HEK293T (cell line): ENCODE results near the gene TNS3.

Source experiments
- CTCF ChIA-PET: fragments of 350-600 bp; formaldehyde crosslinking; extraction: SDS; loops from one replicate; lab custom pipeline; 2021; ENCODE audit warnings: antibody characterized with exemption, inconsistent platforms; lab: Yijun Ruan, JAX
- POLR2A ChIA-PET: fragments of 350-600 bp; formaldehyde crosslinking; extraction: SDS; loops from one replicate; lab custom pipeline; 2020; ENCODE audit warnings: antibody characterized with exemption, inconsistent platforms; lab: Yijun Ruan, JAX
- DNase-seq: peaks from one replicate; pipeline ENCODE4 v3.0.0; 2012; ENCODE audit warnings: mixed read lengths; ENCODE audit errors: extremely low spot score
- ARNT ChIP-seq: fragments of 450-650 bp; IDR thresholded peaks from 2 replicates; pipeline ENCODE4 v1.6.1; 2017; ENCODE audit warnings: mild to moderate bottlenecking
- BHLHE40 ChIP-seq: fragments of 450-650 bp; IDR thresholded peaks from 2 replicates; pipeline ENCODE4 v1.6.1; 2016; ENCODE audit warnings: mild to moderate bottlenecking, moderate library complexity, borderline replicate concordance
- CTBP1 ChIP-seq: fragments of 450-650 bp; IDR thresholded peaks from 2 replicates; pipeline ENCODE4 v1.6.1; 2016; ENCODE audit warnings: borderline replicate concordance
- ELF4 ChIP-seq: fragments of 450-650 bp; IDR thresholded peaks from 2 replicates; pipeline ENCODE4 v1.6.1; 2017; ENCODE audit warnings: antibody characterized with exemption
- FOXA1 ChIP-seq: fragments of 450-650 bp; IDR thresholded peaks from 2 replicates; pipeline ENCODE4 v1.6.1; 2016; ENCODE audit warnings: mild to moderate bottlenecking
- FOXK2 ChIP-seq: fragments of 450-650 bp; IDR thresholded peaks from 2 replicates; pipeline ENCODE4 v1.6.1; 2016; ENCODE audit warnings: mild to moderate bottlenecking
- FOXM1 ChIP-seq: fragments of 450-650 bp; IDR thresholded peaks from 2 replicates; pipeline ENCODE4 v1.6.1; 2017; ENCODE audit warnings: mild to moderate bottlenecking, borderline replicate concordance
- HDGF ChIP-seq: fragments of 450-650 bp; IDR thresholded peaks from 2 replicates; pipeline ENCODE4 v1.6.1; 2017; ENCODE audit warnings: antibody characterized with exemption, borderline replicate concordance
- L3MBTL2 ChIP-seq: fragments of 450-650 bp; conservative IDR thresholded peaks from 2 replicates; pipeline ENCODE4 v1.6.1; 2016; ENCODE audit warnings: mild to moderate bottlenecking
- LEF1 ChIP-seq: fragments of 450-650 bp; IDR thresholded peaks from 2 replicates; pipeline ENCODE4 v1.6.1; 2017; ENCODE audit warnings: mild to moderate bottlenecking, borderline replicate concordance
- NFRKB ChIP-seq: fragments of 450-650 bp; IDR thresholded peaks from 2 replicates; pipeline ENCODE4 v1.6.1; 2016; ENCODE audit warnings: mild to moderate bottlenecking, moderate library complexity
- PKNOX1 ChIP-seq: fragments of 450-650 bp; IDR thresholded peaks from 2 replicates; pipeline ENCODE4 v1.6.1; 2016
- SP1 ChIP-seq: fragments of 450-650 bp; IDR thresholded peaks from 2 replicates; pipeline ENCODE4 v1.6.1; 2017
- SUZ12 ChIP-seq: fragments of 450-650 bp; IDR thresholded peaks from 2 replicates; pipeline ENCODE4 v1.6.1; 2016; ENCODE audit warnings: mild to moderate bottlenecking
- TARDBP ChIP-seq: fragments of 450-650 bp; IDR thresholded peaks from 2 replicates; pipeline ENCODE4 v1.6.1; 2016
- ZNF384 ChIP-seq: fragments of 450-650 bp; IDR thresholded peaks from 2 replicates; pipeline ENCODE4 v1.6.1; 2016

The TNS3 gene

GRCh38 chr7:47360301-47360900 lies 221.5 kb downstream of the TNS3 start:
- POLR2A ChIA-PET = no interaction called here
- CTCF ChIA-PET = interaction anchor here (0.6 kb wide), 1 partner anchor 1733 kb away, joined by 4 read pairs; no protein-coding TSS in a partner anchor
- DNase-seq = no peak
- no peak for TF ChIP-seq TARDBP
- TF ChIP-seq CTBP1 = no peak
- no peak for TF ChIP-seq SUZ12
- no peak for TF ChIP-seq HDGF
- no peak for TF ChIP-seq ELF4
- no peak for TF ChIP-seq FOXA1
- TF ChIP-seq ARNT = no peak
- no peak for TF ChIP-seq ZNF384
- TF ChIP-seq NFRKB = no peak
- TF ChIP-seq SP1 = no peak
- TF ChIP-seq PKNOX1 = no peak
- no peak for TF ChIP-seq LEF1
- TF ChIP-seq FOXM1 = no peak
- TF ChIP-seq BHLHE40 = no peak
- no peak for TF ChIP-seq FOXK2

- CTCF ChIA-PET = no interaction called here
- TF ChIP-seq ELF4 (no peak), FOXM1 (no peak), LEF1 (no peak), ZNF384 (no peak), TARDBP (no peak), SUZ12 (no peak), FOXA1 (no peak)
- POLR2A ChIA-PET = no interaction called here
- no peak for DNase-seq
Observed at GRCh38 chr7:47358944-47359588, 222.8 kb downstream of the TNS3 start.

GRCh38 chr7:47358357-47358756 lies 223.6 kb downstream of the TNS3 start:
- CTCF ChIA-PET = no interaction called here
- POLR2A ChIA-PET = no interaction called here
- no peak for DNase-seq
- TF ChIP-seq ELF4 (no peak), BHLHE40 (no peak), L3MBTL2 (no peak), SP1 (no peak)

GRCh38 chr7:47357863-47358262 lies 224.0 kb downstream of the TNS3 start:
- TF ChIP-seq ELF4 (no peak), LEF1 (no peak), ARNT (no peak), FOXA1 (no peak), FOXM1 (no peak), NFRKB (no peak), PKNOX1 (no peak), HDGF (no peak), FOXK2 (no peak), BHLHE40 (no peak), CTBP1 (no peak), TARDBP (no peak), SP1 (no peak), L3MBTL2 (no peak), SUZ12 (no peak)
- no peak for DNase-seq
- CTCF ChIA-PET = no interaction called here
- POLR2A ChIA-PET = no interaction called here

- no peak for TF ChIP-seq TARDBP
- no peak for TF ChIP-seq LEF1
- no peak for TF ChIP-seq FOXM1
- TF ChIP-seq FOXK2 = no peak
- TF ChIP-seq BHLHE40 = no peak
- no peak for TF ChIP-seq PKNOX1
- no peak for TF ChIP-seq L3MBTL2
- no peak for TF ChIP-seq ARNT
- TF ChIP-seq FOXA1 = no peak
- TF ChIP-seq NFRKB = no peak
- no peak for TF ChIP-seq HDGF
- no peak for TF ChIP-seq ELF4
- no peak for TF ChIP-seq CTBP1
- no peak for TF ChIP-seq SUZ12
- CTCF ChIA-PET = no interaction called here
- DNase-seq = no peak
- POLR2A ChIA-PET = no interaction called here
Observed at GRCh38 chr7:47357361-47357760, 224.6 kb downstream of the TNS3 start.

GRCh38 chr7:47356261-47356660 lies 225.7 kb downstream of the TNS3 start:
- POLR2A ChIA-PET = no interaction called here
- CTCF ChIA-PET = interaction anchor here (0.7 kb wide), 1 partner anchor 12 kb away, joined by 3 read pairs; no protein-coding TSS in a partner anchor
- DNase-seq = no peak
- TF ChIP-seq FOXK2 (no peak), ARNT (no peak), FOXA1 (no peak), NFRKB (no peak), SP1 (no peak), SUZ12 (no peak), HDGF (no peak), ZNF384 (no peak), ELF4 (no peak), BHLHE40 (no peak), FOXM1 (no peak), TARDBP (no peak), L3MBTL2 (no peak), CTBP1 (no peak), PKNOX1 (no peak), LEF1 (no peak)
